ENCODE measurements around the gene IL18. TPM values are rescaled to one million over a fixed set of nuclear protein-coding genes. Genes with fewer than 3 reads are reported as not detected.
"Not testable (repeated sequence)": the region's sequence is repeated elsewhere in the genome, so short reads cannot be mapped to it uniquely, and the experiment has no call there.

IL18 gene
- not detected for total RNA-seq

GRCh38 chr11:112163875-112164685 is at the start of gene IL18:
Gene IL18, minus strand, starts transcription at chr11:112164094. Its CDS starts 9,041 bp downstream, at chr11:112155053.
- peaks cover 23% of the 10 kb centered on the region for H3K27me3 Mint-ChIP-seq
- H3K4me3 Mint-ChIP-seq, result no peak within 1 kb of the TSS
- ATAC-seq (no peak), DNase-seq (no peak)
- ChIA-PET POLR2A (no interaction called here), CTCF (interaction anchor here (1.3 kb wide), 1 partner anchor 11 kb away, joined by 3 read pairs; the partner anchor contains the start of gene BCO2)
- H3K27ac Mint-ChIP-seq, result no peak within 1 kb of the TSS
- no peaks in the 10 kb centered on the region for H3K9me3 Mint-ChIP-seq (ENCODE audit: low read depth)
- intact Hi-C loops (cut with DNase I, micrococcal nuclease), result no loop called here
- peaks cover 5% of the 10 kb centered on the region for H3K4me1 Mint-ChIP-seq
- no peaks in the 10 kb centered on the region for H3K36me3 Mint-ChIP-seq (ENCODE audit: low read depth)

DNA sequence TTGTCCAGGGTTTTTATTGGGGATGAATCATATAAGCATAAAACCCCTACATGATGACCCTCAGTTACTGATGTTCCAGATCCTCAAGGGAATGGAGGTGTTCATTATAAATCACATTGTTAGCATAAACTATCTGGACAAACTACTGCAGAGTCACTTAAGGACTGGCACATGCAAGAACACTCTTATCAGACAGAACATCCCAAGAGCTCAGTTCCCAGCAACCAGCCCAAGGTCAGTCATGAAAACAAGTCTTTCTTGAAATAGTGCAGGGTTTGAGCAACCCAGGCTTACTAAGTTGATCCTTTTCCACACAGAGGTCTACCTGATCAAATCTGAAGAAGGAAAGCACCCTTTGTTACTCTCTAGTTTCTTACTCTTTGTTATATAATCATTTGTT is 48.8 kb upstream of the IL18 start:
- H3K27me3 Mint-ChIP-seq, result peaks cover 4% of the 10 kb centered on the region
- peaks cover 17% of the 10 kb centered on the region for H3K4me1 Mint-ChIP-seq
- no peak overlapping the region for H3K4me3 Mint-ChIP-seq
- intact Hi-C loops (cut with DNase I, micrococcal nuclease), result loop anchor here (10.0 kb wide), 1 partner anchor 242 kb away; no protein-coding TSS in a partner anchor
- no peaks in the 10 kb centered on the region for H3K9me3 Mint-ChIP-seq (ENCODE audit: low read depth)
- H3K27ac Mint-ChIP-seq, result no peak overlapping the region
- no peak for ATAC-seq
- POLR2A ChIA-PET, result no interaction called here
- no peak for DNase-seq
- CTCF ChIA-PET, result interaction anchor here (1.2 kb wide), 1 partner anchor 8 kb away, joined by 6 read pairs; no protein-coding TSS in a partner anchor
- no peaks in the 10 kb centered on the region for H3K36me3 Mint-ChIP-seq (ENCODE audit: low read depth)

GRCh38 chr11:112212290-112212689 is 48.4 kb upstream of the IL18 start:
- H3K36me3 Mint-ChIP-seq (ENCODE audit: low read depth), result no peaks in the 10 kb centered on the region
- peaks cover 17% of the 10 kb centered on the region for H3K4me1 Mint-ChIP-seq
- no peak overlapping the region for H3K27ac Mint-ChIP-seq
- no peak for ATAC-seq
- ChIA-PET POLR2A (no interaction called here), CTCF (interaction anchor here (0.7 to 1.2 kb wide), 5 partner anchors 7 to 99 kb away, joined by 3 to 6 read pairs (median 3); no protein-coding TSS in a partner anchor)
- H3K27me3 Mint-ChIP-seq, result peaks cover 4% of the 10 kb centered on the region
- no peak overlapping the region for H3K4me3 Mint-ChIP-seq
- intact Hi-C loops (cut with DNase I, micrococcal nuclease), result loop anchor here (10.0 kb wide), 1 partner anchor 243 kb away; no protein-coding TSS in a partner anchor
- no peak for DNase-seq
- H3K9me3 Mint-ChIP-seq (ENCODE audit: low read depth), result no peaks in the 10 kb centered on the region

DNA sequence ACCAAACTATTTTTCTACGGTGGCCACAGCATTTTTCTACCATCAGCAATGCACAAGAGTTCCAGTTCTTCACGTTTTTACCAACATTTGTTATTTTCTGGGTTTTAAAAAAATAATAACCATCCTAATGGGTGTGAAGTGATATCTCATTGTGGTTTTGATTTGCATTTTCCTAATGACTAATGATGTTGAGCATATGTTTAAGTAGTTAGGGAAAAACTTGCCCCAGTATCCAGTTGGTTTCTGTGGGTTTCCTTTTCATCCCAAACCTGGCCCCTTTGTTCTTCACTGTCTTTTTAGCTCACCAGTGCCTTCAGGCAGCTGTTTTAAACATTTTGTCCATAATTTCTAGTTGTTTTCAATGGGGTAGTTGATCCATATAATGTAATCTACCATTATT is 47.6 kb upstream of the IL18 start:
- no peak overlapping the region for H3K27ac Mint-ChIP-seq
- no peaks in the 10 kb centered on the region for H3K36me3 Mint-ChIP-seq (ENCODE audit: low read depth)
- ChIA-PET POLR2A (interaction anchor here (0.6 kb wide), 1 partner anchor 275 kb away, joined by 3 read pairs; no protein-coding TSS in a partner anchor), CTCF (interaction anchor here (0.7 to 1.2 kb wide), 5 partner anchors 8 to 98 kb away, joined by 3 to 6 read pairs (median 3); no protein-coding TSS in a partner anchor)
- ATAC-seq (no peak), DNase-seq (peak; percentile 24)
- peaks cover 4% of the 10 kb centered on the region for H3K27me3 Mint-ChIP-seq
- H3K4me3 Mint-ChIP-seq, result no peak overlapping the region
- peaks cover 17% of the 10 kb centered on the region for H3K4me1 Mint-ChIP-seq
- no peaks in the 10 kb centered on the region for H3K9me3 Mint-ChIP-seq (ENCODE audit: low read depth)
- intact Hi-C loops (cut with DNase I, micrococcal nuclease), result loop anchor here (1.0 to 10.0 kb wide), 2 partner anchors 15 to 243 kb away; partner anchors contain the start of gene PTS (in 1 of the 2)

DNA sequence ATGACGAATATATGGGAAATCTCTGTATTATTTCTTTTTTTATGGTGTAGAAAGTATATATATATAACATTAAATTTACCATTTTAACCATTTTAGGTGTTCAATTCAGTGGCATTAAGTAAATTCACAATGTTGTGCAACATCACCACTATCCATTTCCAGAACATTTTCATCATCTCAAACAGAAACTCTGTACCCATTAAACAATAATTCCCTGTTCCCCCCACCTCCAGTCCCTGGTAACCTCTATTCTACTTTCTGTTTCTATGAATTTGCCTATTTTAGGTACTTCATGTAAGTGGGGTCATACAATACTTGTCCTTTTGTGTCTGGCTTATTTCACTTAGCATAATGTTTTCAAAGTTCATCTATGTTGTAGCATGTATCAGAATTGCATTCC is 47.0 kb upstream of the IL18 start:
- POLR2A ChIA-PET, result no interaction called here
- peaks cover 17% of the 10 kb centered on the region for H3K4me1 Mint-ChIP-seq
- no peak for ATAC-seq
- peaks cover 4% of the 10 kb centered on the region for H3K27me3 Mint-ChIP-seq
- no peak overlapping the region for H3K27ac Mint-ChIP-seq
- DNase-seq, result no peak
- no peaks in the 10 kb centered on the region for H3K9me3 Mint-ChIP-seq (ENCODE audit: low read depth)
- no peak overlapping the region for H3K4me3 Mint-ChIP-seq
- intact Hi-C loops (cut with DNase I, micrococcal nuclease), result loop anchor here (1.0 to 10.0 kb wide), 2 partner anchors 15 to 244 kb away; partner anchors contain the start of gene PTS (in 1 of the 2)
- no peaks in the 10 kb centered on the region for H3K36me3 Mint-ChIP-seq (ENCODE audit: low read depth)
- CTCF ChIA-PET, result no interaction called here

DNA sequence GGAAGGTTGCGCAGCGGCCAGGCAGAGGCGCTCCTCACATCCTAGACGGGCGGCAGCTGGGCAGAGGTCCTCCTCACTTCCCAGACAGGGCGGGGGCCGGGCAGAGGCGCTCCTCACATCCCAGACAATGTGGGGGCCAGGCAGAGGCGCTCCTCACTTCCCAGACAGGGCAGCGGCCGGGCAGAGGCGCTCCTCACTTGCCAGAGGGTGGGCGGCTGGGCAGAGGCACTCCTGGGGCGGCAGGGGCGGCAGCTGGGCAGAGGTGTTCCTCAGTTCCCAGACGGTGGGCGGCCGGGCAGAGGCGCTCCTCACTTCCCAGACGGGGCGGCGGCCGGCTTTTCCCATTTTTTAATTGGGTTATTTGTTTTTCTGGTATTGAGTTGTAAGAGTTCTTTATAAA is 42.2 kb upstream of the IL18 start:
- POLR2A ChIA-PET, result no interaction called here
- H3K9me3 Mint-ChIP-seq (ENCODE audit: low read depth), result no peaks in the 10 kb centered on the region
- no peak overlapping the region for H3K4me3 Mint-ChIP-seq
- CTCF ChIA-PET, result interaction anchor here (0.7 to 2.5 kb wide), 2 partner anchors 12 to 13 kb away, joined by 3 to 6 read pairs; no protein-coding TSS in a partner anchor
- H3K27ac Mint-ChIP-seq, result no peak overlapping the region
- DNase-seq (no peak), ATAC-seq (no peak)
- intact Hi-C loops (cut with DNase I, micrococcal nuclease), result no loop called here
- H3K4me1 Mint-ChIP-seq, result peaks cover 3% of the 10 kb centered on the region
- H3K27me3 Mint-ChIP-seq, result peaks cover 4% of the 10 kb centered on the region
- no peaks in the 10 kb centered on the region for H3K36me3 Mint-ChIP-seq (ENCODE audit: low read depth)

DNA sequence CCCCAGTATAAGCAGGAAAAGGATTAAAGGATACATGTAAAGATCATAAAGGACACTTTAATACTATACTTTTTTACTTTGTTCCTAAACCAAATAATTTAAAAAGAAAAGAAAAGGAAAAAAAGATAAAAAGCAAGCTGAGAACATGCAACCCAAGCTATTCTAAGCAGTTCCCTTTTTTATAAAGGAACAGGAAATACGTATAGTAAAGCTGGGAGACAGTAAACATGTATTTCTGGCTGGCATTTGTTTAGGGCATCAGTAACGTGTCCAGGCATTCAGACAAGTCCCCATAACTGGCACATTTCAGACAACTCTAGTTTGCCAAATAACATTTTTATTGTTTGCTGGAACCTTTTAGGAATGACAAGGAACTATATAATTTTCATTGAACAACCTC is 36.4 kb upstream of the IL18 start:
- H3K4me1 Mint-ChIP-seq, result no peaks in the 10 kb centered on the region
- no peak overlapping the region for H3K27ac Mint-ChIP-seq
- H3K36me3 Mint-ChIP-seq (ENCODE audit: low read depth), result no peaks in the 10 kb centered on the region
- ATAC-seq, result no peak
- ChIA-PET POLR2A (no interaction called here), CTCF (interaction anchor here (0.9 kb wide), 1 partner anchor 59 kb away, joined by 3 read pairs; no protein-coding TSS in a partner anchor)
- no peaks in the 10 kb centered on the region for H3K27me3 Mint-ChIP-seq
- no peak overlapping the region for H3K4me3 Mint-ChIP-seq
- intact Hi-C loops (cut with DNase I, micrococcal nuclease), result no loop called here
- DNase-seq, result no peak
- no peaks in the 10 kb centered on the region for H3K9me3 Mint-ChIP-seq (ENCODE audit: low read depth)

DNA sequence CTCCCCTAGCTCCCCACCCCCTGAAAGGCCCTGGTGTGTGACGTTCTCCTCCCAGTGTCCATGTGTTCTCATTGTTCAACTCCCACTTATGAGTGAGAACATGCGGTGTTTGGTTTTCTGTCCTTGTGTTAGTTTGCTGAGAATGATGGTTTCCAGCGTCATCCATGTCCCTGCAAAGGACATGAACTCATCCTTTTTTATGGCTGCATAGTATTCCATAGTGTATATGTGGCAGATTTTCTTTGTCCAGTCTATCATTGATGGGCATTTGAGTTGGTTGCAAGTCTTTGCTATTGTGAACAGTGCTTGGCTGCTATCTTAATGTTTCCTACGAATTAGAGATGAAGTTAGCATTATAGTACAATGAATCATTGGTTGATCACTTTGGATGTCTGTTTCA is 35.2 kb upstream of the IL18 start:
- intact Hi-C loops (cut with DNase I, micrococcal nuclease); H3K27me3 Mint-ChIP-seq; H3K27ac Mint-ChIP-seq; ATAC-seq; DNase-seq; H3K4me3 Mint-ChIP-seq; H3K4me1 Mint-ChIP-seq; H3K36me3 Mint-ChIP-seq (ENCODE audit: low read depth); POLR2A ChIA-PET; H3K9me3 Mint-ChIP-seq (ENCODE audit: low read depth): not testable (repeated sequence)
- CTCF ChIA-PET, result interaction anchor here (1.4 kb wide), 1 partner anchor 13 kb away, joined by 3 read pairs; no protein-coding TSS in a partner anchor

DNA sequence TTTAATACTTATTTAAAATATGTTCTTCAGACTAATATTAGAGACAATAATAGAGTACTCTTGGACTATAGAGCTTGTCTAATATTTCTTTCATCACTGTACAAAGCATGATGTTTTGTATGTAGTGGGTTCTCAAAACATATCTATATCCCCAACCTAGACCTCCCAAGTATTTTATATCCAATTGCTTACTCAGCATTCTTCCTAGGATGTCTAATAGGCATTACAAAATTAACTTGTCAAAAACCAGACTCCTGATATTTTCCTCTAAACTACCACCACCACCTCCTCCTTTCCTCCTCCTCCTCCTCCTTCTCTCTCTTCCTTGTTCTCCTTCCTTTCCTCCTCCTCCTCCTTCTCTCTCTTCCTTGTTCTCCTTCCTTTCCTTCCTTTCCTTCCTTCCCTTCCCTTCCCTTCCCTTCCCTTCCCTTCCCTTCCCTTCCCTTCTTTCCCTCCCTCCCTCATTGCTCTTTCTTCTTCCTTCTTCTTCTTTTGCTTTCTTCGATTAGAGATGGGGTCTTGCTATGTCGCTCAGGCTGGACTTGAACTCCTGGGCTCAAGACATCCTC is 32.7 kb upstream of the IL18 start:
- intact Hi-C loops (cut with DNase I, micrococcal nuclease), result no loop called here
- CTCF ChIA-PET, result no interaction called here

GRCh38 chr11:112195951-112196351 is 32.1 kb upstream of the IL18 start:
- H3K27me3 Mint-ChIP-seq, result no peaks in the 10 kb centered on the region
- no peak for ATAC-seq
- H3K9me3 Mint-ChIP-seq (ENCODE audit: low read depth), result no peaks in the 10 kb centered on the region
- no peak overlapping the region for H3K4me3 Mint-ChIP-seq
- POLR2A ChIA-PET, result no interaction called here
- DNase-seq, result no peak
- H3K27ac Mint-ChIP-seq, result no peak overlapping the region
- H3K36me3 Mint-ChIP-seq (ENCODE audit: low read depth), result no peaks in the 10 kb centered on the region
- peaks cover 2% of the 10 kb centered on the region for H3K4me1 Mint-ChIP-seq
- CTCF ChIA-PET, result no interaction called here
- intact Hi-C loops (cut with DNase I, micrococcal nuclease), result no loop called here

More for the DNA sequence above, 32.7 kb upstream of the IL18 start:
- no peak for DNase-seq
- Mint-ChIP-seq H3K36me3 (ENCODE audit: low read depth) (no peaks in the 10 kb centered on the region), H3K4me1 (peaks cover 2% of the 10 kb centered on the region), H3K4me3 (no peak overlapping the region), H3K27ac (no peak overlapping the region), H3K27me3 (no peaks in the 10 kb centered on the region), H3K9me3 (ENCODE audit: low read depth) (no peaks in the 10 kb centered on the region)
- POLR2A ChIA-PET, result no interaction called here
- ATAC-seq, result no peak

GRCh38 chr11:112195113-112195512 is 31.2 kb upstream of the IL18 start:
- intact Hi-C loops (cut with DNase I, micrococcal nuclease); DNase-seq: not testable (repeated sequence)
- CTCF ChIA-PET, result interaction anchor here (0.6 kb wide), 1 partner anchor 9 kb away, joined by 3 read pairs; no protein-coding TSS in a partner anchor

More at GRCh38 chr11:112195113-112195512, 31.2 kb upstream of the IL18 start:
- ATAC-seq; H3K27me3 Mint-ChIP-seq; H3K4me3 Mint-ChIP-seq; POLR2A ChIA-PET; H3K36me3 Mint-ChIP-seq (ENCODE audit: low read depth); H3K27ac Mint-ChIP-seq; H3K9me3 Mint-ChIP-seq (ENCODE audit: low read depth); H3K4me1 Mint-ChIP-seq: not testable (repeated sequence)

Data from activated CD4-positive, alpha-beta T cell treated with anti-CD3 and anti-CD28 coated beads for 36 hours (primary cell).